SIG-M5 treated with dmso at 0.1 percent for 504 hours (cell line): ENCODE data around the gene SLC24A3.

Experiments
- DNase-seq: peaks from one replicate; lab custom pipeline; 2025; ENCODE audit not compliant: unreplicated experiment; lab: John Stamatoyannopoulos, UW

SLC24A3 gene

DNA sequence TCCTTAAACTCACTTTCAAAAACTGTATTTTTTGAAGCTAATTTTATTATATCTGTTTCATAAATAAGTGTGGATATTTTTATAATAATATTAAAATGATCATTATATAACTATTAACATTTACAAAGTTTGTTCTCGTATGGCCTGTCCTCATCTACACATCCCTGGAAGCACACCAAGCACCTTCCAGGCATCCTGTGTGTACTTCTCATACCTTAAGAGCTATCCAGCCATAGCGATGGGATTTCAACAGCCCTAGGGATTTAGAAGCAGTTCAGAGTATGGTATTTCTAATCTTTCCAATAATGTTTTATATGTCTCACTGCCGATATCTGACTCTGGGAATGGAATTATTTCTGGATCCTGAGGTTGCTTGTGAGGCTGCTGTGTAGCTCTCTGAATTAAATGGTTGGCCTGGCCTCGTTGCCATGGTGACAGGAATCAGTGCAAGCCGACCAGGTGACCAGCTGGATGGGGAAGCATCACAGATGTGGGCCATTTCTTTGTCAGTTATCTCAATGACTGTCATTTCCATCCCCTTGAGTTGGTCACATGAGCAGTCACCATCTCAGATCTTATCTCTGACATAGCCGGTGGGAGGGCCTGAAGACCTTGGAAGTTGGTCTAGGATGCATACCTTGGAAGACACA, 280.4 kb downstream of the SLC24A3 start:
- DNase-seq, result no peak

DNA sequence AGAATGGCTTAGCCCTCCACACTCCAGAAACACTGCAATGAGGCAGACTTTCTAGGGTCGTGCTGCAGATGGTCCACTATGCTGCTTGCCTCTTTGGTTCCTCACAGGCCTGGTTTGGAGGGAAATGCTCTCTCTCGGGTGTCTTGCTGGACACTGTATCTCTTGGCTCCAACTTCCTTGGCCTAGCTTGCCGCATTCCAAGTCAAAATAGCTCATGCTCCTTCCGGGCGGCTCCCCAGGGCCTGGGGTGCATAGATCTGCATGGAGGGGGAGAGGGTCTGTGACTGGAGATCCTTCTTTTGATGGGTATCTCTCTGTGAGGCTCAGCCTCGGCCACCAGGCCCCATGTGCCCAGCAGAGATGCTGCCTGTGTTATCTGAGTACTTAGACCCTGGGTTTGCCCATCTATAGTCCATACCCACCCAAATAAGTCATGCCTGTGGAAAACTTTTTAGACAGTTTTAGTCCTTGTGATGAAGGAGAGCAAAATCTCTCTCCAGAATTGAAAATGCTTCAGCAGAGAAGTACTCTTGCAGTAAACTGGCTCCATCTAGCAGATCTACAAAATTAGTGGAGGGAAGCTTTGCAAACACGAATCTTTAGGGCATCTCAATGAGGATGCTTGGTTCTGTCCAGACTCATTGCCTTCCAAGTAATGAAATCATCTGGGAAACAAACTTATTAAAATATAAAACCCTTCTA, 281.5 kb downstream of the SLC24A3 start:
- no peak for DNase-seq

DNA sequence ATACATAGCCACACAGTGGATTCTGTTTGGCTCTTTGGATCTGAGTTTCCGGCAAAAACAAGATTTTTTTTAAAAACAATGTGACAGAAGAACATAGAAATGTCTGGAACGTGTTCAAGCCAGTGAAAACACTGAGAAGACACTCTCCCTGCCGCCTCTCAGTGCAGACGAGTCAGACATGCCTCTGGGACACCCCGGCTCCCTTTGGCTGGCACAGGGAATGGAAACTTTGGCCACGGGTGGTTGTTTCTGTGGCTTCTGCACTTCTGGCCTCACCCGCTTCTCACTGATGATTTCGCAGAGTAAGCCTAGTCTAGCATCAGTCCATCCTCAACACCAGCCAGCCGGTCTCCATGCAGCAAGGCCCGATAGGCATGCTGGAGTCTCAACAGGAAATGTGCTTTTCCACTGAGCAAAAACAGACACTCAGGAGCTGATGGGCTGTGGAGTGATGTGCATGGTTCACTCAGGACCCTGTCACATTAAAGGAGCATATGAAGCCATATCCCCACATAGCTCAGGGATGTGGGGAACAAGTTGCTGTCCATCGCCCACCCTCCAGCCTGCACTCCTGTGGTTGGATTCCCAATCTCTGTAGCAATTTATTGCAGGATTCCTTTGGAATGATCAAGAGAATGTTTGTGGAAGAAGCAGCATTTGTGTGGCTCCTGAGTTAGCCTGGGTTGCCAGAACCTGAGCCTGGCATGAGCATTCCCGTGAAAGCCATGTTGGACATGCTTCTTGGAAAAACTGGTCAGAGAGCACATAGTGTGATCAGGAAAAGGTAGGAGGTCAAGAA, 283.7 kb downstream of the SLC24A3 start:
- DNase-seq, result no peak

DNA sequence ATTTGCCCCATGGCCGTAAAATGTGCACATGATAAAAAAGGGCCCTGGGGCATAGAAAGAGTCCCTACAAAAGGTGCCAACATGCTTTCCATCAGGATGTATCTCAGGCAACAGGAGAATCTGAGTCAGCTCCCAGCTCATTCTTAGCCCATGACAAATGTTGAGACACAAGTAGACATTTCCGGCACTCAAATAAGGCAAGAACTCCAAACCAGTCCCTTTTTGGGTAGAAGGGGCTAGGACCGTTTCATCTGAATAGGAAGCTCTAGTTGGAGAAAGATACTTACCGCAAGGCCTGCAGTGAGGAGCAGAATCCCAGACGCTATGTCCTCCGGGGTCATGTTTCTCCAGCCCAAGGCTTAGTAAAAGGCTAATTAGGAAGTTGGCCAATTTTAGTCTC, 284.6 kb downstream of the SLC24A3 start:
- DNase-seq, result no peak

DNA sequence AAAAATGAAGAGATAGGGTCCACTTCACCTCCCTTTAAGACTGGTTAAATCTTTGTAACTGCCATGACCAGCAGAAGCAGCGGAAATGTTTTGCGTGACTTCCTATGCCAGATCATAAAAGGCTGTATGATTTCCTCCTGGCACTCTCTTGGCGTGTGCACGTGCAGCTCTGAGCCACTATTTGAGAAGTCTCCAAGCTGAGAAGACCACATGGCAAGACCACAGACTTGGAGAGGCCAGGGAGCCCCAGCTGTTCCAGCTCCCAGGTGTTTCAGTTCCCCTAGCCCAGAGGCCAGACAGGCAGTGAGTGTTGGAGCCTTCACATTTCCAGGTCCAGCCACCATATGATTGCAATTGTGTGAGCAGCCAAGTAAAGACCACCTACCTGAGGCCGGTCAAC, 286.3 kb downstream of the SLC24A3 start:
- DNase-seq, result no peak

DNA sequence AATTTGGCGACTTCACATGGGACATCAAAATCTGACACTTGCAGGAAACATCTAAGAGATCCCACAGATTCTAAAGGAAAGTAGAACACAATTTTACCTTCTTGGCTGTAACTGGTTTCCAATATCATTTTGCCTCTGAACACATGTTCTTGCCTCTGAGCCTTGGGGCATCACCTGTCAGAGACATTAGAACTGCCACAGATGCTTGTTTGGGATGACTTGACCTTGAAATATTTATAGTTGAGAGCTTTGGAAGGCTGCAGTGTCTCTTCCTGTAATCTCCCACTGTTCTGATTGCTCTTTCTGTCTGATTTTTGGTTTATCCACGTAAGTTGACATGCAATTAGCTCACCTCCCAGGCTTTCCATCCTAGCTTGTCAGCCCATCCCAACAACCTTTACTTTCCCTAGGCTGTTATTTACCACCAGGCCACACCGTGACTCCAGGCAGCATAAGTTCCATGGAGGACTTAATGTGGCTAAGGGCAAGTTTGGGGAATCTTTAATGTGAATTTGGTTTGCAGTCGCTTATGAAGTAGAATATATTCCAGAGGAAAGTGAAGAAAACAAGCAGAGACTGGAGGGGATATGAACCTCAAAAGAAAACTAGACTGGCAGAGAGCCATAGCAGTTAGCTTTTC, 289.2 kb downstream of the SLC24A3 start:
- no peak for DNase-seq

DNA sequence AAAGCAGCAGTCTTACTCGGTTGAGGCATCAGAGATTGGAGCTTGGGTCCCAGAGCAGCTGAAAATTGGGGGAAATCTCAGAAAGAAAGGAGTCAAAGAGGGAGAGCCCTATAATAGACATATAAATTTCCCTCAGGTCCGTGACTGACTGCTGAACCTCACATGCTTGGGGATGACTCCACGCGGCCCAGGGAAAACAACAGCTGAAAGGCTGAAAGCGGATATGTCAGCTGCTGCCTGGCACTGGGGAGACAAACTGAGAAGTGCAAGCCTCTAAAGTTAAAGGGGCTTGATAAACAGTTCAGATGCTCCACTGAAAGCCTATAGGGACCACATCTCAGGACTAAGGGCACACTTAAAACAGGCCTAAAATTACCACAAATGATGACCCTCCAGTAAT, 289.7 kb downstream of the SLC24A3 start:
- no peak for DNase-seq

DNA sequence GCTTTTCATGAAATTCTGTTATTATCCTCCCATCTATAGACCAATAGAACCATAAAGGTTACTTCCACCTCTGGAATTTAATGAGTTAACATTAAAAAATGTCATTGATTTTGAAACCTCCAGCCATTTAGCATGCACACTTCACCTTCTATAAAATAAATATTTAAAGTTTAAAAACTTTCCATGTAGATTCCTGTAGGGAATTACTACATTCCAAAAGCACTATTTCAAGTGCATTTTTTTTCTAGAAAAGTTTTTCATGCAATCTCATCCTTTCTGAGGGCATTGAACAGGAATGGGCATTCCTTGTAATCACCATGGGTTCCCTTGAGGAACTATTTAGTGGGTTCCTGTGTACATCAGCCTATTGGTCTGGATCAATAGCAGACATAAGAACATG, 291.8 kb downstream of the SLC24A3 start:
- no peak for DNase-seq

DNA sequence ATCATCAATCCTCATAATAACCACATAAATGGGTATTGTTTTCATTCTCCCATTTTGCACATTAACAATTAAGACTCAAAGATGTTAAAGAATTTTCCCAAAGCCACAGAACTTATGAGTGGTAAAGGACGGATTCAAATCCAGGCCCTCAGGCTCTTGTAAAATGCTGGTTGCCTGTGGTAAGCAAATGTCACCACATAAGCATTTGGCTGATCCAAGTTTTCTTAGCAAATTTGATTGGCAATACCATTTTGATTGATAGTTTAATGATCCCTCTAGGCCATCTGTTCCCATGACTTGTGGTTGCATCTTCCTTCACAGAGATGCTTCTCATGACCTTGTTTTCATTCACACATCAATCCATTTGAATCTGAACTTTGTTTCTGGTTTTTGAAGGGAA, 293.6 kb downstream of the SLC24A3 start:
- no peak for DNase-seq

DNA sequence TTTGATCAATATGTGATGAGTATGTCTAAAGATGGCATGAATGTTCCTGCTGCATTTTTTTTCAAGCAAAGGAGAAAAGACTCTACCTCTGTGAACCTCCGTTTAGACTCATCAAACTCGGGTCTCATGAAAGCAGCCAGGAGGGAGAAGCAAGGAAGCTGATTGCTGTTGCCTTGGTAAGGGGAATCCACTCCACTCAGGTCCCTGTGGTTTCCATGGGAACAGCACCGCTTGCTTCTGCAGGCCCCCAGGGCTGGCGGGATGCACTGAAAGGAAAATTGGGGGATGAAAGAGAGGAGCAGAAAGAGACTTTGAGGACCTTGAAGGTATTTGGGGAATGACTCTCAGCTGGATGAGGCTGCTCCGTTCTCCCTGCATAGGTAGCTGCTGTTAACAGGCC, 296.0 kb downstream of the SLC24A3 start:
- DNase-seq, result no peak

DNA sequence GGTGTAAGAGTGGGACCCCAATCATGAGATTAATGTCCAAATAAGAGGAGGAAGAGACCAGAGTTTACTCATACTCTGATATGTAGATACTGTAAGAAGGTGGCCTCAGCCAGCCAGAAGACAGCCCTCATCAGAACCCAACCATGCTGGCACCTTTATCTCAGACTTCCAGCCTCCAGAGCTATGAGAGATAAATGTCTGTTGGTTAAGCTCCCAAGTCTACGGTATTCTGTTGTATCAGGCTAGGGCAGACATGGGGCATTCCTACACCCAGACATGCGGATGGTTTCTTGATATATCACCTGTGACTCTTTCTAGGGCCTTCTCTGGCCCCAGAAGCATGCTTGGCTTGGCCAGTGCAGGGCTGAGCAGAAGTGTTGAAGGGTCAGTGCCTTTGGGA, 298.2 kb downstream of the SLC24A3 start:
- DNase-seq, result no peak

GRCh38 chr20:19511931-19512330, 299.5 kb downstream of the SLC24A3 start:
- DNase-seq, result no peak

- DNase-seq, result no peak
These were observed 300.6 kb downstream of the SLC24A3 start for GRCh38 chr20:19512886-19513677.

DNA sequence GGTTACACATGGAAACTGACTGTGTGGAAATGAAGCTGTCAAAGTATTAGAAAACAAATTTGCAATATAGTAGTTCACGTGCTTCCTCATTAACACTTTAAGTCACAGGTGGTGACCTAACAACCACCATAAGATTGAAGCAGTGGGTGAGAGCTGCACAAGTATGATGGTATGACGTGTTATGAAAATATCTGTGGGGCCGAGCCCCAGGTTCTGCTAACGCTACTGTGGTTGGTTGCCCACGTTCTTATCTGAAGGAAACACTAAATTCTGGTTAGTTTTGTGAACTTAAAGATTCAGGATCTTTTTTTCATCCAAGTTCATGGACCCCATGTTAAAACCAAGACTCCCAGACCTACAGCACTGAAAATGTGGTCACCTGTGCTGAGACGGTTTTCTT, 302.6 kb downstream of the SLC24A3 start:
- DNase-seq, result no peak

DNA sequence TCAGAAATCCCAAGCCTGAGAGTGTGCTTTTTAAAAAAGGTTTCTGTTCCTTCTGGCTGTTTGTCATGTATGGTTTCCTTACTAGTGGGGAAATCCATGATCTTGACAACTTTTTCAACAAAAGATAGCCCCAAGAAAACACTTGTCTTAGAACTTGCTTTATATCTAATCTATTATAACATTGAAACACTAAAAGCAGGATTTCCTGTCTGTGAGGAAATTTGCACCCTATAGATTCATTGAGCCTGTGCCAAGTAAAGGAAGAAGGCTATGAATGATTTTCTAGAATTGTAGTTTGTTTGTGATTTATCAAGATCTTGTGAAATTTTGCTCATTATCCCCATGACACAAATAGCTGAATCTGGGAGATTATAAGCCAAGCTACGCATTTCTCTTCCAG, 307.0 kb downstream of the SLC24A3 start:
- DNase-seq, result no peak

DNA sequence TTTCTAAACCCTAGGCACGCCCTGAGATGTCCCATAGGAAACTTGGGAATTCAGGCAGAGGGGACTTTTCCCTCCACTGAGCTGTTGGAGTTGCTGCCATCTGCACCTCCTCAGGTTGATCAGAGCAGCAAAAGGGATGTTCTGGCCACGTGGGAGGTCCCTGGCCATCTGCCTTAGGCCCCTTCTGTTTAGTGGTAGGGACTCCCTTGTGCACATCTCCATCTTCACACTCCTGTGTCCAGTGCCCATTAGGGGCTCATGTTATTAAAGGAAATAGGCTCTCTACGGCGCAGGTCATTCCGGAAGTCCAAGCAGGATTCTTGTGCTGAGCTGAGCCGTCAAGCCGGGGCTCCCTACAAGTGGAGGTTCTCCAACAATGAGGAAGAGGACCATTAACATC, 307.8 kb downstream of the SLC24A3 start:
- no peak for DNase-seq

DNA sequence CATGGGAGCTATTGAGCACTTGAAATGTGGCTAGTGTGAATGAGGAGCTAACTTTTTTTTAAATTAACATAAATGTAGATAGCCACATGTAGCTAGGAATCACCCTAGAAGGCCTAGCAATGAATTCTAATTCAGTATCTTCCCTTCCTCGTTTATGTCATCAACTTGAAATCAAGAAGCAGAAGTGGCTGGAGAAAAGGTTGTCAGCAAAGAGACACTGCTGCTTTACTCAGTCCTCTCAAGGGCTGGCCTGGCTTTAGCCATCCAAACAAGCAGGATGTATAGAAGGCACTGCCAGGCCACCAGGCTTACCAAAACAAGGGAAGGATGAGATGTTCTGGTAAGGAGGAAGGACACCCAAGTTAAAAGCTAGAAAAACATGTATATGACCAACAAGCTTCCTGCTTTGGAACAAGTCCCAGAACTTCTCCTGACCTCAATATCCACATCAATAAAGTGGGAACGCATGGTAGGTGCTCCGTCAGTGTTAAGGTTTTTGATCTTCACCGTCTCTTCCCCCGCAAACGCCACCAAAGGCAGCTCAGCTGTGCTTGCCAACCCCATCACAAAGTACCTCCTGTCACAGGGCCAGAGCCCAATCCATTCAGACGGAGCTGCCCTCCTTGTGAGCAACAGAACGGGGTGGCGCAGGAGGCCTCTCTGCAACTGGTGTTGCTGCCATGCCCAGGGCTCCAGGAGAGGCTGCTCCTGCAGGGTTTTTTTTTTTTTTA, 309.8 kb downstream of the SLC24A3 start:
- DNase-seq, result no peak

GRCh38 chr20:19522836-19523590, 310.6 kb downstream of the SLC24A3 start:
- DNase-seq, result no peak

DNA sequence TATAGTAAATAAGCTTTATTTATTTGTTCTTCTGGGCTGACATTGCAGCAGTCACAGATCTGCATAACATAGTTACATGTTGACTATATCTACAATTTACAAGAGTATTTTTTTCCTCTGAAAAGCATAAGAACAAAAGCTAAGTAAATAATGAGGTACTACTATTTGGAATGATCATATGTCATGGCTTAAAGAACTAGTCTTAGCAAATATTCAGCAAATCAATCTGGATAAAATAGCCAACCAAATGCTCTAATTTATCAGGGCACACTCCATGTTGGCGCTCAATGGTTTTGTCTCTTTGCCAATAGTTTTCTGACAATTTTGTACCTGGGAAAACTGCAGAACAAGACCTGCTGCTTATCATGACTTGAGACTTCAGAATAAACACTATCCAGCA, 312.2 kb downstream of the SLC24A3 start:
- DNase-seq, result no peak

GRCh38 chr20:19527509-19527908, 315.1 kb downstream of the SLC24A3 start:
- DNase-seq, result no peak
